HG03060 (cell line): Measurements from ENCODE around the gene BCL2L11.

Source experiments
- ATAC-seq: cut with Tn5 transposase; IDR thresholded peaks from one replicate; pipeline ENCODE4 v1.9.1; 2021; ENCODE audit warnings: low read depth, moderate number of reproducible peaks; ENCODE audit not compliant: unreplicated experiment

BCL2L11 gene

DNA sequence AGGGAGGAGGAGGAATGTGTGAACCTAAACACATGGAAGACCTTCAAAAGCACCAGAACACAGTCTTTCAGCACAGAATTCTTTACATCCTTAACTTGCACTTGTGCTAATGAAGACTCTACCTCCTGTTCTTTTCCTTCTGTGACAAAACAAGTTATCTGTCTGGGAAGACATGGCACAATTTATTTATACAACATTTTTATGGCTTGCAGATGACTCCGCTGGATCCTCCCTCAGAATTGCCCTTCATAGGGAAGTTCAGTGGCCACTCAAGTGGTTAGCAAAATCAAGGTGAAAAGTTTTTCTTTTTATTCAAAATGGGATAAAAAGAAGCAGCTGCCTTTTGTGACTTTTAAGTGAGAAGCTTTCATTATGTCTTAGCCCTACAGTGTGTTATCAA is 21.4 kb downstream of the BCL2L11 start:
- ATAC-seq, result no peak

DNA sequence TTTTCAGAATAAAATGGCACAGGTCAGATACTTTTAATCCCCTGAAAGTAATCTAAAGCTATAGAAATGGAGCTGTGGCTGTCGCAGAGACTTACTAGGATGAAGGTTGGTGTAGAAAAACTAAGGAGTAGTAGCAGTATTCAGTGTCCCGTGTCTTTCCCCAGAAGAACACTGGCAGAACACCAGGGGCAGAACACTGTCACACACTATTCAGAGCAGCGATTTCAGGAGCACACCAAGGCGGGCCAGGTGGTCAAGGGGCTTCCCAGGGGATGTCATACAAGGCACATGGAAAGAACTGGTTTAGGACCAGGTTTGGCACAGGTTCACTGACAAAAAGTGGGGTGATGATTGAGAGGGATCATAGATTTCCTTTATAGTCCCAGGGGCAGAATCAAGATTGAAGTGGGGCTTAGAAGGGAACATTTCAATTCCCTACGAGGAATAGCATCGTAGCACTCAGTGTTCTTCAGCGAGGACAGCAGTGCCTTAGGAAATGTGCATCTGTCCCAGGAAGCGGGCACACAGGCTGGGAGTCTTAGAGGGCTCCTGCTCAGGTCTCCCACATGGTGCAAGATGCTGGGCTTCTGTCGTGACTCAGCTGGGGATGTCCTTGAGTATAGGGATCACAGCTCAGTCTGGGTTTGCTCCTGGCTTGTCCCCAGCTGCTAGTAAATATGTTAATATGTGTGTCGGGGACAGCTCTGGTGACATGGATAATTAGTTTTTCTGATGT is 22.6 kb downstream of the BCL2L11 start:
- no peak for ATAC-seq

DNA sequence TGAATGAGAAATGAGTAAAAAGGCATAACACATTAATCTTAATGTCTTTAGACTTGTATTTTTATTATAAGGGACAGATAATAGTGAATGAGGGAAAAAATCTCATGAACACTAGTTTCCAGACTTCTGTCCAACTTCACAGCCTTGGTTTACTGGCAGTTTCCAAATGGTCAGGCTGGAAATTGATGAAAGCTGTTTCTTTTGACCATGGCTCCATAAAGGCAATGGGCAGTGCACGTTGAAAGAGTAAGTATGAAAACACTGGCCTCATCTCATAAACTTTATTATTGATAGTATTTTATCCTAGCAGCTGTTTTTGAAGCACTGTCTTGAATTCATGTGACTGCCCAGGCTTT is 23.1 kb downstream of the BCL2L11 start:
- ATAC-seq, result no peak

DNA sequence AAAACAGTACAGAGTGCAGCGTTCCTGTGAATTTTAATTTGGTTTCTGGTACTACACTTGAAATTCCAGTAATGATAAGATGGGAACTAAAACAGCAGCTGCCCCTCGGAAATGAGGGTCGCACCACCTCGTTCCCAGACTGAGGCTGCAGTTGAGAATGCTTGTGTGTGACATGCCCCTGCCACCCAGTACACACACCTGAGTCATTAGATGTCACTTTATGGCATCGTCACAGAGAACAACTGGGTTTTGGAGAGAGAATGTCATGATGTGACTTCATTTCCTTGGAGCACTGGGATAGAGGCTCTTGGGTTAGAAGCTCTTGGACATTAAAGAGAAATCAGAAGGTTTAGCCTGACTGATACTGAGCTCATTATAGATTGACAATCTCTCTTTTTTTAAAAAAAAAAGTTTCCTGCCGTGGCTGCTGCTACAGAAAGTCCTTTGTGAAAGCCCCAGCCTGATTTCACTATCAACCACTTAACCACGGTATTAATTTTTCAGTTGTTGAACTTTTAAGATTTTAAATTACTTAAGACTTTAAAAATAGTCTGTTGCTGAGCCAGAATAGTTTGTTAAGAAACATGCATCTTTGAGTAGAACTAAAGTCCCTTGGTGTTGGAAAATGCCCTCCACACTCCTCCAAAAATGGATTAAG is 24.5 kb downstream of the BCL2L11 start:
- ATAC-seq, result no peak

DNA sequence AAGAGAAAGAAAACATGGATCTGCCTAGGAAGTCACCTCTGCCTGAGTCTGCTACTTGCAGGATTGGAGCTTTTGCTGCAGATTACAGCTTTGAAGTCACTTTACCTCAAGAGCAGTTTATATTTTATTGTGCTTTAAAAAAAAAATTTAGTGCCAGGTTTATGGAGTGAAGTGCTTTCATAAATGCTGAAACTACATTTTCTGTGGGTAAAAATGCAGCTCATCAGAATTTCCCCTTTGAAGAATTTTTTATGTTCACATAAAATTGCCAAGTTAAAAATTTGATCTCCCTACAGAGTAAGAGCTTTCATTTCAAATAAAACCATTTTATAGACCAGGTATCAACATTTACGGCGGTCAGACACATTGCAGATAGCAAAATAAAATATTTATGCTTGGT is 25.2 kb downstream of the BCL2L11 start:
- ATAC-seq, result no peak

DNA sequence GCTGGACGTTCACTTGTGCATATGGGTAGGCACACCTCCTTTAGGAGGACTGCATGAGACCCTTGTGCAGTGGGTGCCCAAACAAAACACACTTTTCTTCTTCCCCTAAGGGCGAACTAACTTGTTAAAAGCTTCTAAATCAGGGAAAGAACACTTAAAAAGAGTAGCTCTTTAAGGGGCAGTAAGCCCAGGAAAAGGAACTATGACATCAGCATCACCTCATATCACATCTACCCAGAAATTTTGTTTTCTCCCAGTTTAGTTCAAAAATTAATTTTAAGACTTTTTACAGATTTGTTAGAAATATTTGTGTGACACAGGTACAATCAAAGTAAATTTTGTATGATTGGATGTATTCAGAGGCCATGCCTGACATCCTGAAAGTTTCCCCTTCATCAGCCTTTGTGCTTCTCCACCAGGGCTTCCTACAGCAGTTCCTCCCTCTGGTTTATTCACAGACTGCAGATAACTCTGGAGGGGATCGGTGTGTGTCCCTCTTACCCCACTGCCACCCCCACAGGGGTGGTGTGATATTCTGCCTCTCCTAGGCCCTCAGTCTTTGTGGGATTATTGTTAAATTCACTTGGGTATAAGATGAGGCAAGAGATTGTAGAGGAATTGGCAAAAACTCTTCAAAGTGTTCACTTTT is 27.6 kb downstream of the BCL2L11 start:
- no peak for ATAC-seq

DNA sequence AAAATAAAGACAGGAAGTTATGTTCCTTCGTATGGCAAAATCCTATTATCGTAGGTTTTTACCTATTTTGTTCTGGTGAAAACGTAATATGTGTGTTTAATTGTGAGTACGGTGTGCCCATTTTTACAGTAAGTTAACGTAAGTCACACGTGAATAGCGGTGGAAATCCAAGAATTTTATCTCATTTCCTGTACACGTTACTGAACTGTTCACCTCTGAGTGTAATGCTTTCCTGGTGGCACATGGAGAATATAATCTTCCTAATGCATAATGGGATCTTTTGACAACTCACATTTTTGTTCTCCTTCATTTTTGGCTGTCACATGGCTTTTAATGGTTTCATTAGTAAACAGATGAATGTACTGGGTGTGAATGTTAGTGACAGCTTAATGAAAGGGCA is 28.2 kb downstream of the BCL2L11 start:
- no peak for ATAC-seq

DNA sequence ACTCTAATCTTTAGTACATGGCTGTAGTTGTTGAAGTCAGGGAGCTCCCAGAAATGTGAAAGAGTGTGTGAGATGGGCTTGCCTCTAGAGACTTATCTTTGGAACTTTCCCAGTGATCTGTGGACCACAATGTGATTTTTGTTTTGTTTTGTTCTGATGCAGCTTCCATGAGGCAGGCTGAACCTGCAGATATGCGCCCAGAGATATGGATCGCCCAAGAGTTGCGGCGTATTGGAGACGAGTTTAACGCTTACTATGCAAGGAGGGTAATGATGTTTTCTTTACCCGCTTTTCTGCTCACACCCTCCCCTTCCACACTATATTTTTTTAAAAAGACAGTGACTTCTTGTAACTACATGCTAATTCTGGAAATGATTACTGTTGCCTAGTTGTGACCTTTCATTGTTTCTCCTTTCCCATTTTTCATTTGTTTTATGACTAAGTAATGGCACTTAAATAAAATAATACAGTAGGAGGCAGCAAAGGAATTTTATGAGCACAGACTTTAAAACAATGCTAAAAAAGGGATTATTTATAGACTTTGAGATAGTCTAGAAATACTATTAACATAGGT is 29.3 kb downstream of the BCL2L11 start:
- ATAC-seq, result no peak

DNA sequence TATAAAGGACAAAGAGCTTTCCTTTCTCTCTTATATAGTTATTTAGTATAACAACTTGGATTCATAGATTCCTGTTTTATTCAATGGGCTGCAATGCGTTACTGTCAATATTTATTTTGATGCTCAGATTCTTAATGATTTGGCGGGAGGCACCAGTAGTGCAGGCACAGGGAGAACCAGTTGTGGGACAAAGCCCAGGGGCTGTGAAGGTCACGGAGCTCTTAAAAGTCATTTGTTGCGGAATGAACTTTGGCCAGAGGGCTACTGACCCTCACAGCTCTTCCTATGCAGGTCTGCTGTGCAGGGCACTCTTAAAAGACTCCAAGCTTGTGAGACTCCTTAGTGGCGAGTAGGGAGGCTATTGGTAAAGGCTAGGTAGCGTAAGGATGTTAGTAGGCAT is 34.0 kb downstream of the BCL2L11 start:
- ATAC-seq, result no peak

DNA sequence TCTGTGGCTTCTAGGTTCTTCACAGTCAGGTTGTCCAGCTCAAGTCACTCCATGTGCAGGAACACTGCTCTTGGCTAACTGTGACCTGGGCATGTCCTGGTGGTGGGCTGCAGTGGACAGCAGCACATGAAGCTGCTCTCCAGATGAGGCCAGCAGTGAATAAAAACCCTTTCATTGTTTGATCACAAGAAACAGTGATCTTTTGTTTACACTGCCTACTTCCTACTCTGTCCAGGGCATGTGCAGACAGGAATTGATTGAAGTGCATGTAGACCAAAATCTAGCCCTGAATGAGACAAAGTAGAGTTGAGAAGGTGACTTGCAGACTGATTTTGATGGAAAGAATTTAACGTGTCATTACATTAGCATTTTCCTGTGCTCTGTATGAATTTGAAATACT is 34.9 kb downstream of the BCL2L11 start:
- no peak for ATAC-seq

DNA sequence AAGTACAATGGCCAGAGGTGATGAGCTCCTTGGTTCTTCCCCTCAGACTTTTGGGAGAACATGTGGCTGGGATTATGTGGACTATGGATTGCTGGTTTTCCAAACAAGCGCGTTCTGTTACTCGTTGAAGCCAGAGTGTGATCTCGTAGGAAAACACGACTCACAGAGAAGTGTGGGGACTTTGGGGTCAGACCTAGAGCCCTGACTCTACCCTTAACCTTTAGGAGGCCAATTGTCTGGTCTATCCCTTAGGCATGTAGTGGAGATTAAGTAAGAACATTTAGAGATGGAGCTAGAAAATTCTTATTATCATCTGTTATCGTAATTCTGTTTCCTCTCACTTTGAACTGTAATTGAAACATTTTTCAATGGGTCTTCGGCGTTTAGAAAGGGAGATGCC is 35.8 kb downstream of the BCL2L11 start:
- no peak for ATAC-seq

DNA sequence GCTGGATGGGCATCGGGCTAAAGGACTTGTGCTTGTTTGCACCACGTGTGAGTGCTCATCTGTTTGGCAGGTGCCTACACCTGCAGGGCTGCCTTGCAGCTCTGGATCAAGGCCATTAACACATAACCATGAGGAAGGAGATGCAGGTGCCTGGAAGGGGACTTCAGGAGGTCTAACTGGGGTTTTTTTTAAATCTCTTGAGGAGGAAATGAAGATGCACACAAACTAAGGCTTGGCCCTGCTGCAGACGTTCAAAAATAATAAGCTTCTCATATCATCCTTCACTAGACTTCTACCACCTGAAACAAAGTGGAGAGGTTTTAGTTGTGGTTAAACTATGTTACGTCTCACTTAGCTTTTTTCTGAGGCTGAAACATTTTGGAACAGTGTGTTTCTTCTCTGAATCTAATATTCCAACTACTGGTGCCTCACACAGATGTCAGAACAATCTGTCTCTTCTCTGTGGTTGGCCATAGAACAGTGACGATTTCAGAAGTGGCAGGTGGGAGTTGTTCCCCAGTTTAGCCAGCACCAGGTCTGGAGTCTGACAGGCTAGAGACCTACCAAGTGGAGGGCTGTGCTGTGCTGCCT is 36.5 kb downstream of the BCL2L11 start:
- peak; percentile 27 for ATAC-seq

DNA sequence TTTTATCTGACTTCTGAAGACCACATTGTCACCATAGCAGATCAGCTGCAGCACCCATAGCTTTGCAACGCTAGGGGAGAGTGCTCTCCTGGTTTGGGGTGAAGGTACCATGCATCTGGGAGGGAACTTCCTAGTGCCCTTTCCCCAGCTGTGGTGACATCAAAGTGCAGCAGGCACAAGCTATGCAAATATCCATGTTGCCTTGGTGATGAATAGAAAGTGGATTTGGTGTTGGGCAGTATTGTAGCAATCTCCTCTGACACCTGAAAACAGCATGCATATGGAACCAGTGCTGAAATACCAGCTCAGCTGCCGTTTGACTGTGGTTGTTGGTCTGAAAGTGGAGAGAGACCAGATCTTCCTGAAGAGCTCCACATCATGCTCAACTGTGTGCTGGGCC is 37.1 kb downstream of the BCL2L11 start:
- peak; percentile 41 for ATAC-seq

DNA sequence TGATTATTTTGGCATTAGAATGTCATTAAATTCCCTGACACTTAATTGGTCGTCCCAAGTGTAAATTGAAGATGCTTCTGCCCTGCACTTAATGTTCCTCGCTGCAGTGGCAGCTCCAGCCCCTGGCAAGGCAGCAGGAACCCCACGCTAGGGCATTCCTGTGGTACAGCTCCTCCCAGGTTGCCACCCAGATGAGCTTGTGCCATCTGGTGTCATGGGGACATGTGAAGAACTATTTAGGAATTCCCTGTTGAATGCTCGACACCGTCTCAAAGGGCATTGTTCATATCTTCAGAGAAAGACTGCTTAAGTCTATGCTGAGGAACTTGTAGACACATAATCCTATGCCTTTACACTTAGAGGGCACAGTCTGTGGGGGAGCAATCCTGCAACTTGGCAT is 38.9 kb downstream of the BCL2L11 start:
- no peak for ATAC-seq

DNA sequence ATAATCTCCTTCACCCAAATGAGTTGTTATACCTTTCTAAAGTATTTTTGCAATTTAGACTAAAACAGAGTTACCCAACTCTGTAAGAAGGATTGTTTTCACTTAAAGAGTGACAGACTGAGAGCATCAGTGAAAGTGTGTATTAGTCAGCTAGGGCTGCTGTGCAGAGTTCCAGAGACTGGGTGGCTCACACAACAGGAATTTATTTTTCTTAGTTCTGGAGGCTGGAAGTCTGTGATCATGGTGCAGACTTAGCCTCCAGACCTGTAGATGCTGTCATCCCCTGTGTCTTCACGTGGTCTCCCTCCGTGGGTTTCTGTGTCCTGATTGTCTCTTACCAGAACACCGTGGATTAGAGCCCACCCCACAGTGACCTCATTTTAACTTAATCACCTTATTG is 40.0 kb downstream of the BCL2L11 start:
- ATAC-seq, result no peak

DNA sequence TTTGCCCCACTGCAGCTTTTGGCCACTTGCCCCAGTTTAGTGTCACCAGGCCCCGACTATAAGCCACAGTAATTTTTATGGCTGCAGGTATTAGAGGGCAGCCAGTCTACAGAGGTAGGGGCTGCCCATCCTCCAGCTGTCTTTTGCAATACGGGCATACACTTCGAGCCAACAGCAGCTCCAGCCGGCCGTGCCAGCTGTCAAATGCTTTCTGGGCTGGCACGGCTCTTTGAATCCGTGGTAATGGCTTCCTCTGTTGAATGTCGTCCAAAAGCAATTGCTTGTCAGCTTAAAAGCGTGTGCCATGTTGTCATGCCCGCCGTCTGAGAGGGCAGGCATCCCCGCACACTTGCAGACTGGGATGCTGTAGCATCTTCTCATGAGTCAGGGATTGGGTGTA is 41.3 kb downstream of the BCL2L11 start:
- no peak for ATAC-seq

DNA sequence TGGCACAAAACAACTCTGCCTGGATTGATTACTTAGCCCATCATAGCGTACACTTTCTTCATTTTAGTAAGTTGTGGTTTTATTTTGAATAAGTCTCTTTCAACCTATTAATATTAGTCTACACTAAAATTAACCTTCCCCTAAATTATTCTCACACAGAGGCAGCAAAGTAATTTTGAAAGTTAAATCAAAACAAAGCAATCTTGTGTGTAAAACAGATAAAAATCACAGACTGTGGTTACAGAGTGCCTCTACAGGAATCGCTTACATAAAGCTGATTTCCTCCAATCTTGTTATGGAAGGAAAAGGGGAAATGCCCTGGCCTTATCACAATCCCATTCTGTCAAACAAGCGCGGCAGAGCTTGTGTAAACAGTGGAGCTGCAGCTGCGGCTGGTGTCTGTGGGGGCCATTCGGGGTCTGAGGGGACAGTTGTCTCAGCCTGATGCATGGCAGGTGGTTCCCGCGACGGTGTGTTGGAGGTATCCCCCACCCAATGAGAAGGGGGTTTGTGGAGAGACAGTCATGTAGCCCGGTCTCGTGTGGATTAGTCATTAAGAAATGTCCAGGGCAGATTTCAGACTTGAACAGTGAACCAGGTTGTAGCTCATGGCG is 42.1 kb downstream of the BCL2L11 start:
- ATAC-seq, result no peak

DNA sequence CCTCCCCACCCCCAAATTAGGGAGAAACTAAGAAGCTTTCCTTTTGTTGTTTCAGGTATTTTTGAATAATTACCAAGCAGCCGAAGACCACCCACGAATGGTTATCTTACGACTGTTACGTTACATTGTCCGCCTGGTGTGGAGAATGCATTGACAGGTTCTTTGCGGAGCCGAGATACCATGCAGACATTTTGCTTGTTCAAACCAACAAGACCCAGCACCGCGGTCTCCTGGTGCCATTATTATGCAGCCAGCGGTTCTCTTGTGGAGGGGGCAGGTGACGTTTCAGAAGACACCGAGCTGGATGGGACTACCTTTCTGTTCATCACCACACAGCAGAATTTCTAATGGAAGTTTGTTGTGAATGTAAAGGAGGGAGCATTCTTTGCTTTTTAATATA is 43.4 kb downstream of the BCL2L11 start:
- no peak for ATAC-seq

DNA sequence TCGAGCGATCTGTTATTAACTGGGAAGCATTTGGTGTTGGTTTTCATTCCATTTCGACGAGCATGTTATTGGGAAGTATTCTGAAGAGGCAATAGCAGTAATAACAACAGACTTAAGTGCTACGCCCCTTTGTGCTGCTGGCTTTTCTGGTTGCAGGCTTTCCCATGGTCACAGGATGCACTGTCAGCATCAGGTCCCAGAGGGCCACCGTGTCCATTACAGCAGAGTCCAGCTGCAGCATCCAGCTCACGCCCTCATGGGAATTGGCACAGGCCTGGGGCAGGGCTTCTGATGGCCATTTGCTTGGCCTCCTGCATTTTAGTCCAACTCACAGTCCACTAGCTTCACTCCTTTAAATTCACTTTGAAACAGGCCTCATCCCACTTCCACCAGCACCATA is 44.4 kb downstream of the BCL2L11 start:
- ATAC-seq, result no peak

DNA sequence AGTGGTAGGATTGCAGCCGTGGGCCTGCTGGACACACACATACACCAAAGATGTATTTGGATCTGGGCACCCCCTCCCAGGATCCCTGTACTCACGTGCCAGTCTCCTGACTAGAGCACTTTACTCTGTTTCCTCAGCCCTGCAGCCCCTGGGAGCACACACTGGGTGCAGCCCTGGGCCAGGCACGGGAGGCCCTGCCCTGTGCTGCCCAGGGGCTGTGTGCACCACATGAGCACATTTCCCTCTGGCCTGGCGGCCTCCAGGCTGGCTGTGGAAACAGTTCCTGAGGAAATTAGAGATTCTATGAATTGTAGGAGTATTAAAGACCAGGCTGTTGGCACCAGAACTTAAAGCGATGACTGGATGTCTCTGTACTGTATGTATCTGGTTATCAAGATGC is 45.4 kb downstream of the BCL2L11 start:
- ATAC-seq, result no peak
